NCI-H524 treated with DMSO at 0.1 percent for 48 hours (cell line): Measurements from ENCODE around the gene PIP5K1B.

Experiments
- DNase-seq: peaks from one replicate; lab custom pipeline; 2025; lab: John Stamatoyannopoulos, UW

The PIP5K1B gene

GRCh38 chr9:68775003-68775730, 70.1 kb downstream of the PIP5K1B start:
- no peak for DNase-seq

GRCh38 chr9:68777070-68777763, 72.2 kb downstream of the PIP5K1B start:
- no peak for DNase-seq

- no peak for DNase-seq
Observed at GRCh38 chr9:68778635-68779034, 73.6 kb downstream of the PIP5K1B start.

DNA sequence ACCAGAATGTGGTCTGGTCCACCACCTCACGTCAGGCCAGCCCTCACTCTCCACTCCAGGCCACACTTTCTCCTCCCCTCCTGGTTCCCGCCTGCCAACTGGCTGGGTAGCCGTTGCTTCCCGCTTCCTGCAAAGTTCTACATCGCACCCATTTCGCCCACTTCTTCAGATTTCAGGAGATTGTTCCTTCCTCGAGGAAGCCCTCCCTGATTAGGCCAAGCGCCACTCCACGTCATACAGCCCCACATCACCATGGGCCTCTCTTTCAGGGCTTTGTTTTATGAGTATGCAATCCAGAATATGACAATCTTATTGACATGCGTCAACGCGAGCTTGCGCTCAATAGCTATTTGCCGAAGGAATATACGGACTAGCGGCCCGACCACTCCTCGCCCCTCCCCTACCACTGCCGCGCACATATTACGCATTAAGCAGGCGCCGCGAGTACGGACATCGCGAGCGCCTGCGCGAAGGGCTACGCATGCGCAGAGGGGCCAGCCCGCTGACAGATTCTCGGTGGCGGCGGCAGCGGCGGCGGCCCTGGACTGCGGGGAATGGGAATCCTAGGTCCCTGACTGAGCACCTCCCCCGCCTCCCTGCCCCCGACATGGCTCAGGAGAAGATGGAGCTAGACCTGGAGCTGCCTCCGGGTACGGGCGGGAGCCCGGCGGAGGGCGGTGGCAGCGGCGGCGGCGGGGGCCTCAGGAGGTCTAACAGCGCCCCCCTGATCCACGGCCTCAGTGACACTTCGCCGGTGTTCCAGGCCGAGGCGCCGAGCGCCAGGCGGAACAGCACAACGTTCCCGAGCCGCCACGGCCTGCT, 74.7 kb downstream of the PIP5K1B start:
- peak; percentile 51 for DNase-seq

DNA sequence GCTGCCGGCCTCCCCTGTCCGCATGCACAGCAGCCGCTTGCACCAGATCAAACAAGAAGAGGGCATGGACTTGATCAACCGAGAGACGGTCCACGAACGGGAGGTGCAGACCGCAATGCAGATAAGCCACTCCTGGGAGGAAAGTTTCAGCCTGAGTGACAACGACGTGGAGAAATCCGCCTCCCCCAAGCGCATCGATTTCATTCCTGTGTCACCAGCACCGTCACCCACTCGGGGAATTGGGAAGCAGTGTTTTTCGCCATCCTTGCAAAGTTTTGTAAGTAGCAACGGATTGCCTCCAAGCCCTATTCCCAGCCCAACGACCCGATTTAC, 75.3 kb downstream of the PIP5K1B start:
- DNase-seq: no peak

DNA sequence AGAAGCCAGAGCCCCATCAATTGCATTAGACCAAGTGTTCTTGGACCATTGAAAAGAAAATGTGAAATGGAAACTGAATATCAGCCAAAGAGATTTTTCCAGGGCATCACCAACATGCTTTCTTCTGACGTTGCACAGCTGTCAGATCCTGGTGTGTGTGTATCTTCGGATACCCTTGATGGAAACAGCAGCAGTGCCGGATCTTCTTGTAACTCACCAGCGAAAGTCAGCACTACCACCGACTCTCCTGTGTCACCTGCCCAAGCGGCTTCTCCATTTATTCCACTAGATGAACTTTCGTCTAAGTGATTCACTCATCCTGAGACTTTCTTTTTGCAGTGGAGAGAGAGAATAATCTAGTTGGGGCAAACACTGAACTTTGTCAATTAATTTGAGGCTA, 75.7 kb downstream of the PIP5K1B start:
- no peak for DNase-seq

GRCh38 chr9:68781928-68782327, 76.9 kb downstream of the PIP5K1B start:
- DNase-seq: no peak

DNA sequence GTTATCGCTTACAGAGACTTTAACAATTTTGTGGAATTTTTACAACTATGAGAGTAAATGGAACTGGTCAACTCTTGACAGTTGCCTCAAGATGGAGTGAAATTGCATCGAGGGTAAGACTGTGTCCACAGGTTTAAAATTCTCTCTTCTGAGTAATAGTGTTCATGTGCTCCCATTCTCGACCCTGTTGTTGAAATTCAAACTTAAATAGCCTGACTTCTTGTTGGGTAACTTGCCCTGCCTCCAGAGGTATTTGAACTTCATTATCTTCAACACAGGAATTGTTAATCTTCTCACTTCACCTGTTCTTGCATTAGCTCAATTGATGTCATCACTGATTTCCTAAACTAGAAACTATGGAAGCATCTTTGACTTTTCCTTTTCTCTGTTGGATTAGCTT, 77.5 kb downstream of the PIP5K1B start:
- DNase-seq: no peak

- no peak for DNase-seq
Observed at GRCh38 chr9:68785965-68786364, 80.9 kb downstream of the PIP5K1B start.

DNA sequence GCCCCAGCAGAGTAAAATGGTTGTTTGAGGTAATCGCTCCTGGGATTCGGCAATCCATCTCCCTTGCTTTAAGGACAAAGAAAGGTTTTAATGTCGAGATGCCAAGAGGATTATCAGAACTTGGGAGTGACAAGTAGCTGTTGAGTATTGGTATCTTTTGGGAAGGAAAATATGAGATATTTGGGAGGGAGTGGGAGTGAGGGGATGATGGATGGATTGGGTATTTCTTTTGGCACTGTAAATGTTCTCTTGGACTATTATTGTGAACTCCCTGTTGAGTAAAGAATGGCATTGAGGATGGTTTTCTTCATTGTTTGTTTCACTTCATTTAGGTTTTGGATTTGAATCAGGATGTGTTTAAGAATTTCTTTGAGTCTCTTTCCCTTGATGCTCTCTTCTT, 86.1 kb downstream of the PIP5K1B start:
- no peak for DNase-seq

DNA sequence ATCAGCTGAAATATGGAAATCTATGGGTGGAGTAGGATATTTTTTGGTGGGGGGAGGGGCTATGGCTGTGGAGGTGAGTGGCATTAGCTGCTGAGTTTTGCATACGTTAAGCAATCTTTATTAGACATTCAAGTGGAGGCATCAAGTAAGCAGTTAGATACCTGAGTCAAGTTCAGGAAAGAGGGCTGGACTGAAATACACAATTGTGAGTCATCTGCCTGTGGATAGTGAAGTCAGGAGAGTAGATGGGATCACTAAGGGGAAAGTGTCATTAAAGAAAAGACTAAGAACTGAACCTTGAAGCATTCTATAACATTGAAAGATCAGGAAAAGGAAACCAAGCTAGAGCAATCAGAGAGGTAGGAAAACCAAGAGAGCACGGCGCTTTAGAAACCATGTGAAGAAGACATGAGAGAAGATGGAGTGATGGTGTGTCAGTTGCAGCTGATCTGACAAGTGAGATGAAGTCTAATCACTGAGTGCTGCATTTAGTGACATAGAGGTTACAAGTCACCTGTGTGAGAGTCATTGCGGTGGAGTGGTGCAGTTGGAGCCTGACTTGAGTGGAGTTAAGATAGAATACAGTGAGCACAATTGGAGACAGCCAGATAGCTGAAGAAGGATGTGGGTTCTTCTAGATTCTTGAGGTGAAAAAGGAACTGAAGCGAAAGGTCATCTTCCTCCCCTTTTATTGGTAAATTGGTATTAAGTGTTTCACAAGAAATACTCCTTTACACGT, 88.7 kb downstream of the PIP5K1B start:
- DNase-seq: no peak

DNA sequence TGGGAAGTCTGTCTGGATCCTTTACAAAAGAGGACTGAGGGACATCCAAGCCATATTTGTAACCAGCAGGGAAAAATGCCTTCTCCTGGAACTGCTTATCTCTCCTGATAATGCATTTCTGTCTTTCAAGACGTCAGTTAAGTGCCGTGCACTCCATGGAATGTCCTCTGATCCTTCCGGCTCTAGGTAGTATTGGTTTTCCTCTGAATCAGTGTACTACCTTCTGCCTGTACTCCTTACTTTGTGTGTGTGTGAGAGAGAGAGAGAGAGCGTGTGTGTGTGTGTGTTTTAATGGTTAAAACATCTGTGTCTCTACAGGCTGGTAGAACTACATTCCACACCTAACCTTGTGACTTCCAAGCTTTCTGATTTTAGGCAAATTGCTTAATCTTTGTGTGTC, 89.9 kb downstream of the PIP5K1B start:
- no peak for DNase-seq

DNA sequence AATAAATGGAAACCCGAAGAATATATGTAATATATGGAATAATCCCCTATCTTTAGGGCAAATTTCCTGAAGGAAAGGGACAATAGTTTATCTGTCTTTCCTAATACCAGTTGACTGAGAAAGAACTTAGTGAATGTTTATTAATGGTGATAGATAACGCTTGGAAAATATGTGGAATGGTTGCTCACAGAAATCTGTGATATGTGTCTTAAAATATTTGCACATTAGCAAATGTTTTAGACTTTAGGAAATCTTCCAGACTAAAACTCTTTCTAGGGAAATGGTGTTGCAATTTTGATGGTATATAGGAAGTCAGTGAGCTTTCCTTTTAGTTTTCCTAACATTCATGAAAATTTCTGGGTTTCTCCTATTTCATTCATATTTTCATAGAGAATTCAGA, 90.4 kb downstream of the PIP5K1B start:
- DNase-seq: no peak

DNA sequence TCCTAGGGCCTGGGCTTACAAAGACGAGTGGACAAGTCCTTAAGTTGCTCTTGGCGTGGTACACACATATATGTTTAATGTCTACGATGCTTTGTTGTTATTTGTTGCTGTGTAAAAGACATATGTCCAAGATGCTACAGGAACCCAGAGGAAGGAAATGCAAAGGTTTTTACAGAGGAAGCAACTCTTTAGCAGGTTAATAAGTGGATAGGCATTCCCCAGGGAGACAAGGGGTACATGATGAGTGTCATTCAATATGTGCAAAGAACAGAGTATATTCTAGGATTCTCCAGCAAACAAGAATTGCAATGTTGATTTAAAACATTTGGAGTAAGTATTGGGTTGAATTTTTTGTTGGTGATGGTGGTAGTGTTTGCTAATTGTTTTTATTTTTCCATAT, 92.1 kb downstream of the PIP5K1B start:
- no peak for DNase-seq

DNA sequence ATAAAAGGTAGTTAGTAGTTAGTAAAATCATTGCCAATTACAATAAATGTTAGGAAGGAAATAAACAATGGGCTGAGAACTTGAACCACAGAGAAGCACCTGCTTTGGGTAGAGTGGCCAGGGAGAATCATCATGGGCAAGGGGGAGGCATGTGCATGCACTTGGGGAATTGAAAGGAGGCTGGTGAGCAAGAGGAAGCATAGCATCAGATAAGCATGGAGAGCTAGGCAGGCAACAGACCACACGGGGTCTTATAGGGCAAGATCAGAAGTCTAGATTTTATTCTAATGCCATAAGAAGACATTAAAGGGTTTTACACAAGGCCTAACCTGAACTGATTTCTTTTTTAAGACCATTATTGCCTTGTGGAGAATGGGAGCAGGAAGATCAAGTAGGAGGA, 93.4 kb downstream of the PIP5K1B start:
- DNase-seq: no peak

DNA sequence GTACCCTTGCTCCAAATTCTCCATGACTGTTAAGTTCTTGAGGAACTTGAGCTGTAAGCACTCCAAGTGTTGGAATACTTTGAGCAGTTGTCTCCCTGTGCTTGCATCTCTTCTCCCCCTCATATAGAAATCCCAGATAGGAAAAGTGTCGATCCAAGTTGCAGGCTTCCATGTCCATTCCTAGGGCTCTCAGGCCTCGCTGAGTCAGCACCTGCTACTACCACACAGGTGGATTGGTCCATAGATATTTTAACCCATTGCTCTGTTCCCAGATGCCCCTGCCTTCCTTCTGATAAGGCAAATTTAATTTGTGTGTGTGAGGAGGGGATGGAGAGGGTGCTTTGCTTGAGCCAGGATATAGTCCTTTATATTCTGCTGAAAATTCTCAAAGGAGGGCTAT, 95.8 kb downstream of the PIP5K1B start:
- no peak for DNase-seq

GRCh38 chr9:68802525-68803015, 97.5 kb downstream of the PIP5K1B start:
- DNase-seq: no peak

DNA sequence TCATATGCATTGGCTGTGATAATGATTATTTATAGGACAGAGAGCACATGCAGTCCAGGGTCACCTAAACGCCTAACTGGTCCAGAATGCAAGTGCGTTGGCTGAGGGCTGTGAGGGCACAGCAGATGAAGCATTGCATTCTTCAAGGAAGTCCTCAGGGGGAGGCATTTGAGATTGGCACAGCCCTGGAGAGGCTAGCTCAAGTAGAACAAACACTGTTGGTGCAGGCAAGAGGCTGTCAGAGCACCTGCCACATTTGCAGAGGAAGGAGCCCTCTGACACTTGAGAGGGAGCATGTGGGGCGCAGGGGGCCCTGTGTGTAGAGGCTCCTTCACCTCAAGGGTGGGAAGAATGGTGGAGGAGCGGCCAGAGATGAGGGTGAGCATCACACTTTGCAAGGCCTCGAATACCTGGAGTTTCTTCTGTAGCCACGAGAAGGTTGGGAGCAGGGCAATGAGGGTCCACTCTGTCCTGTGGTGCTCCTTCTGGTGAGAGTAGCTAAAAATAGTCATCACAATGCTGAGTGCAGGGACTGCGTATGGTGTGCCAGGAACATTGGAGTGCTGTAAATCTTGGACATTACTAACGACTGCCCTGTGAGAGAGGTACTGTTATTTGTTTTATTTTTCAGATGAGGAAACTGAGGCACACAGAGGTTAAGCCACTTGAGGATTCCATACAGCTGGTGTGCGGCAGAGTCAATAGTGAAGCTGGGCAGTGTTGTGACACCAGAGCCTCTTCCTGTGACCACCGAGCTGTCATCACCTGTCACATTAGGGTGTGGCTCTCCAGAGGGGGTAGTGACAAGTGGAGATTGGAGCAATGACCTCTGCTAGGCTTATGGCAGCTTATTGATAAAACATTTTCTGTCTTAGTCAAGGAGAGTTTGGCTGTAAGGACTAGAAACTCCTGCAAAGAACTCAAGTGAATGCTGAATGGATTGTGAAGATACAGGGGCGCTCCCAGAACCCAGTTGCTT, 100.2 kb downstream of the PIP5K1B start:
- no peak for DNase-seq

GRCh38 chr9:68805890-68806517, 101.0 kb downstream of the PIP5K1B start:
- DNase-seq: no peak

- DNase-seq: no peak
Observed at GRCh38 chr9:68808338-68808890, 103.4 kb downstream of the PIP5K1B start.
